Measurements from ENCODE around the gene EFEMP1. TPM values are rescaled to one million over a fixed set of nuclear protein-coding genes. Genes with fewer than 3 reads are reported as not detected.
"Not testable (repeated sequence)": the region's sequence is repeated elsewhere in the genome, so short reads cannot be mapped to it uniquely, and the experiment has no call there.

Gene EFEMP1
- total RNA-seq, 1 donor from 2014 or later = 40.7 TPM

- H3K4me3 ChIP-seq (ENCODE audit: low read depth, low read length) = no peak overlapping the region
- H3K27me3 ChIP-seq (ENCODE audit: control insufficient read depth, insufficient read depth, low read length) = no peaks in the 10 kb centered on the region
- no peak for TF ChIP-seq CTCF (IDR thresholded peaks at IDR 0.05; ENCODE audit: insufficient read depth, low read length, poor library complexity, severe bottlenecking)
- no peaks in the 10 kb centered on the region for H3K36me3 ChIP-seq (ENCODE audit: control insufficient read depth, insufficient read depth, low read length)
- no peak for DNase-seq (ENCODE audit: low read depth)
Observed at GRCh38 chr2:55839182-55839819, 84.3 kb downstream of the EFEMP1 start.

GRCh38 chr2:55838653-55839052 lies 84.9 kb downstream of the EFEMP1 start:
- Histone ChIP-seq H3K27me3 (ENCODE audit: control insufficient read depth, insufficient read depth, low read length) (no peaks in the 10 kb centered on the region), H3K36me3 (ENCODE audit: control insufficient read depth, insufficient read depth, low read length) (no peaks in the 10 kb centered on the region), H3K4me3 (ENCODE audit: low read depth, low read length) (no peak overlapping the region)
- no peak for DNase-seq (ENCODE audit: low read depth)
- TF ChIP-seq CTCF (IDR thresholded peaks at IDR 0.05; ENCODE audit: insufficient read depth, low read length, poor library complexity, severe bottlenecking) = no peak

- H3K4me3 ChIP-seq (ENCODE audit: low read depth, low read length); DNase-seq (ENCODE audit: low read depth); H3K27me3 ChIP-seq (ENCODE audit: control insufficient read depth, insufficient read depth, low read length); H3K36me3 ChIP-seq (ENCODE audit: control insufficient read depth, insufficient read depth, low read length): not testable (repeated sequence)
Observed at GRCh38 chr2:55838117-55838516, 85.5 kb downstream of the EFEMP1 start.

GRCh38 chr2:55837073-55837472 lies 86.5 kb downstream of the EFEMP1 start:
- no peak overlapping the region for H3K4me3 ChIP-seq (ENCODE audit: low read depth, low read length)
- DNase-seq (ENCODE audit: low read depth) = no peak
- H3K36me3 ChIP-seq (ENCODE audit: control insufficient read depth, insufficient read depth, low read length) = no peaks in the 10 kb centered on the region
- no peak for TF ChIP-seq CTCF (IDR thresholded peaks at IDR 0.05; ENCODE audit: insufficient read depth, low read length, poor library complexity, severe bottlenecking)
- no peaks in the 10 kb centered on the region for H3K27me3 ChIP-seq (ENCODE audit: control insufficient read depth, insufficient read depth, low read length)

GRCh38 chr2:55831671-55832410 lies 91.7 kb downstream of the EFEMP1 start:
- DNase-seq (ENCODE audit: low read depth); H3K27me3 ChIP-seq (ENCODE audit: control insufficient read depth, insufficient read depth, low read length); H3K36me3 ChIP-seq (ENCODE audit: control insufficient read depth, insufficient read depth, low read length); H3K4me3 ChIP-seq (ENCODE audit: low read depth, low read length): not testable (repeated sequence)

- Histone ChIP-seq H3K27me3 (ENCODE audit: control insufficient read depth, insufficient read depth, low read length) (no peaks in the 10 kb centered on the region), H3K4me3 (ENCODE audit: low read depth, low read length) (no peak overlapping the region), H3K36me3 (ENCODE audit: control insufficient read depth, insufficient read depth, low read length) (no peaks in the 10 kb centered on the region)
- no peak for DNase-seq (ENCODE audit: low read depth)
- no peak for TF ChIP-seq CTCF (IDR thresholded peaks at IDR 0.05; ENCODE audit: insufficient read depth, low read length, poor library complexity, severe bottlenecking)
Observed at GRCh38 chr2:55827855-55828254, 95.7 kb downstream of the EFEMP1 start.

GRCh38 chr2:55827428-55827827 lies 96.2 kb downstream of the EFEMP1 start:
- H3K36me3 ChIP-seq (ENCODE audit: control insufficient read depth, insufficient read depth, low read length); H3K27me3 ChIP-seq (ENCODE audit: control insufficient read depth, insufficient read depth, low read length); H3K4me3 ChIP-seq (ENCODE audit: low read depth, low read length); DNase-seq (ENCODE audit: low read depth): not testable (repeated sequence)

Measured in kidney epithelial cell (primary cell).